WTC11 (cell line): ENCODE measurements around the gene HID1. TPM values are rescaled to one million over a fixed set of nuclear protein-coding genes. Genes with fewer than 3 reads are reported as not detected.

ENCODE experiments used
- ATAC-seq: fragments of 200-7000 bp; cut with Tn5 transposase; 2 replicates; pipeline ENCODE4 v1.10.0; 2021; ENCODE audit warnings: mild to moderate bottlenecking, moderate library complexity
- CTCF ChIA-PET: fragments of 300-600 bp; sonication (Branson Sonifier 250); formaldehyde crosslinking; loops from one replicate; lab custom pipeline; 2021; ENCODE audit warnings: antibody characterized with exemption; lab: Charles Lee
- POLR2A ChIA-PET: fragments of 350-600 bp; sonication (Branson Sonifier 250); formaldehyde crosslinking; loops from one replicate; lab custom pipeline; 2021; ENCODE audit warnings: antibody characterized with exemption; lab: Charles Lee
- DNase-seq: peaks from one replicate; pipeline ENCODE4 v3.0.0; 2021; ENCODE audit warnings: low spot score
- H3K27ac Mint-ChIP-seq: 2 replicates; pipeline ENCODE4 v1.8.0; 2021; ENCODE audit warnings: mixed read lengths
- H3K27me3 Mint-ChIP-seq: 2 replicates; pipeline ENCODE4 v1.8.0; 2021; ENCODE audit warnings: low read depth, mild to moderate bottlenecking, moderate library complexity, mixed read lengths
- H3K36me3 Mint-ChIP-seq: 2 replicates; pipeline ENCODE4 v1.8.0; 2021; ENCODE audit warnings: mixed read lengths
- H3K4me1 Mint-ChIP-seq: 2 replicates; pipeline ENCODE4 v1.8.0; 2022; ENCODE audit warnings: mixed read lengths
- H3K4me3 Mint-ChIP-seq: 2 replicates; pipeline ENCODE4 v1.8.0; 2021; ENCODE audit warnings: mild to moderate bottlenecking, moderate library complexity, mixed read lengths
- H3K9me3 Mint-ChIP-seq: 2 replicates; pipeline ENCODE4 v1.8.0; 2021; ENCODE audit warnings: mixed read lengths
- CBFB ChIP-seq: sonication (generic); formaldehyde crosslinking; IDR thresholded peaks from 2 replicates; pipeline ENCODE4 v1.8.1; 2022; ENCODE audit warnings: mild to moderate bottlenecking, low read depth, missing genetic modification reagents
- CREM ChIP-seq: sonication (generic); formaldehyde crosslinking; IDR thresholded peaks from 2 replicates; pipeline ENCODE4 v1.8.1; 2022; ENCODE audit warnings: mild to moderate bottlenecking, missing genetic modification reagents, moderate library complexity
- ELF4 ChIP-seq: sonication (generic); formaldehyde crosslinking; IDR thresholded peaks from 2 replicates; pipeline ENCODE4 v1.8.1; 2022; ENCODE audit warnings: low read depth, mild to moderate bottlenecking, moderate library complexity, missing genetic modification reagents
- ESRRA ChIP-seq: sonication (generic); formaldehyde crosslinking; IDR thresholded peaks from 2 replicates; pipeline ENCODE4 v1.8.1; 2022; ENCODE audit warnings: mild to moderate bottlenecking, missing genetic modification reagents, borderline replicate concordance
- GABPB1 ChIP-seq: sonication (generic); formaldehyde crosslinking; IDR thresholded peaks from 2 replicates; pipeline ENCODE4 v1.8.1; 2023; ENCODE audit warnings: mild to moderate bottlenecking, missing genetic modification reagents
- MXD4 ChIP-seq: fragments of 250-450 bp; sonication (Bioruptor Pico); IDR thresholded peaks from 2 replicates; pipeline ENCODE4 v1.8.0; 2021; ENCODE audit warnings: mild to moderate bottlenecking, moderate library complexity, borderline replicate concordance
- NFYB ChIP-seq: sonication (generic); formaldehyde crosslinking; conservative IDR thresholded peaks from 2 replicates; pipeline ENCODE4 v1.8.0; 2022; ENCODE audit warnings: low read depth, missing genetic modification reagents
- SP1 ChIP-seq: sonication (generic); formaldehyde crosslinking; conservative IDR thresholded peaks from 2 replicates; pipeline ENCODE4 v1.8.1; 2022; ENCODE audit warnings: missing genetic modification reagents
- TEAD1 ChIP-seq: sonication (generic); formaldehyde crosslinking; IDR thresholded peaks from 2 replicates; pipeline ENCODE4 v1.8.0; 2022; ENCODE audit warnings: mild to moderate bottlenecking, missing genetic modification reagents
- TP53 ChIP-seq: sonication (generic); formaldehyde crosslinking; IDR thresholded peaks from 2 replicates; pipeline ENCODE4 v1.8.1; 2023; ENCODE audit warnings: mild to moderate bottlenecking, missing genetic modification reagents
- ZNF138 ChIP-seq: sonication (generic); formaldehyde crosslinking; conservative IDR thresholded peaks from 2 replicates; pipeline ENCODE4 v1.8.1; 2022; ENCODE audit warnings: mild to moderate bottlenecking, moderate library complexity, missing genetic modification reagents
- total RNA-seq: library from RNA; stranded (reverse); gene quantifications from 3 replicates; pipeline ENCODE4 v1.2.3, GENCODE V29; 2021
- TF ChIP-seq, protein P1 (sequence below): sonication (generic); formaldehyde crosslinking; conservative IDR thresholded peaks from 2 replicates; pipeline ENCODE4 v1.8.1; 2022; ENCODE audit warnings: mild to moderate bottlenecking, missing genetic modification reagents
- TF ChIP-seq, protein P2 (sequence below): sonication (generic); formaldehyde crosslinking; IDR thresholded peaks from 2 replicates; pipeline ENCODE4 v1.8.0; 2022; ENCODE audit warnings: mild to moderate bottlenecking, missing genetic modification reagents
- TF ChIP-seq, protein P3 (sequence below): sonication (generic); formaldehyde crosslinking; IDR thresholded peaks from 2 replicates; pipeline ENCODE4 v1.8.0; 2022; ENCODE audit warnings: mild to moderate bottlenecking, missing genetic modification reagents
- TF ChIP-seq, protein P4 (sequence below): sonication (generic); formaldehyde crosslinking; IDR thresholded peaks from 2 replicates; pipeline ENCODE4 v1.8.0; 2023; ENCODE audit warnings: missing genetic modification reagents, mild to moderate bottlenecking, borderline replicate concordance
- TF ChIP-seq, protein P5 (sequence below): sonication (generic); formaldehyde crosslinking; IDR thresholded peaks from 2 replicates; pipeline ENCODE4 v1.8.1; 2022; ENCODE audit warnings: missing genetic modification reagents, borderline replicate concordance
- TF ChIP-seq, protein P6 (sequence below): sonication (generic); formaldehyde crosslinking; IDR thresholded peaks from 2 replicates; pipeline ENCODE4 v1.8.1; 2023; ENCODE audit warnings: mild to moderate bottlenecking, missing genetic modification reagents, moderate library complexity

Gene HID1
- total RNA-seq, 1 experiment from 2014 or later, result 16.7 TPM

DNA sequence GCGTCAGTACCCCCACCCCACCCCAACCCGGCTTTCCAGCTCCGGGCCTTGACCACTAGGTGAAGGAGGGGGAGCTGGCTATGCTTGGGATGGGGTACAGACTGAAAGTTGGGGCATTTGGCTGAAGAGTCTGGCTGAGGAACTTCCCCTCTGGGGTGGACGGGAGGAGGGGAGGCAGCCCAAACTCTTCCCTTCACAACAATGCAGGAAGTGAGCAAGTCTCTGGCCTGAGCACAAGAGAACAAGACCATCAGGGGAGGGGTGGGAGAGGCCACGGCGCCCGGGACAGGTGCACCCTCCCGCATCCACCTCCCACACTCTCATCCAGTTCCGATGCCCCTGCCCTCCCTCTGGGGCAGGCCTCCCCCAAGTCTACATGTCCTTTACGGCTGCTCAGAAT lies 55.1 kb downstream of the HID1 start:
- Mint-ChIP-seq H3K27me3 (peaks cover 29% of the 10 kb centered on the region), H3K36me3 (no peaks in the 10 kb centered on the region; the same call in 1 of the 2 replicates), H3K4me3 (no peak overlapping the region), H3K9me3 (peaks cover 13% of the 10 kb centered on the region), H3K4me1 (peaks cover 9% of the 10 kb centered on the region), H3K27ac (no peak overlapping the region)
- CTCF ChIA-PET, result interaction anchor here (0.6 to 2.7 kb wide), 3 partner anchors 40 to 549 kb away, joined by 5 to 14 read pairs (median 7); no protein-coding TSS in a partner anchor
- DNase-seq (peak; percentile 10), ATAC-seq (no peak)
- POLR2A ChIA-PET, result no interaction called here
- TF ChIP-seq, protein P1, sequence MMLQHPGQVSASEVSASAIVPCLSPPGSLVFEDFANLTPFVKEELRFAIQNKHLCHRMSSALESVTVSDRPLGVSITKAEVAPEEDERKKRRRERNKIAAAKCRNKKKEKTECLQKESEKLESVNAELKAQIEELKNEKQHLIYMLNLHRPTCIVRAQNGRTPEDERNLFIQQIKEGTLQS (CRISPR knock-in tag), result no peak
- TF ChIP-seq ZNF138 (CRISPR knock-in tag), result no peak
- no peak for TF ChIP-seq ELF4 (CRISPR knock-in tag)
- TF ChIP-seq, protein P2, sequence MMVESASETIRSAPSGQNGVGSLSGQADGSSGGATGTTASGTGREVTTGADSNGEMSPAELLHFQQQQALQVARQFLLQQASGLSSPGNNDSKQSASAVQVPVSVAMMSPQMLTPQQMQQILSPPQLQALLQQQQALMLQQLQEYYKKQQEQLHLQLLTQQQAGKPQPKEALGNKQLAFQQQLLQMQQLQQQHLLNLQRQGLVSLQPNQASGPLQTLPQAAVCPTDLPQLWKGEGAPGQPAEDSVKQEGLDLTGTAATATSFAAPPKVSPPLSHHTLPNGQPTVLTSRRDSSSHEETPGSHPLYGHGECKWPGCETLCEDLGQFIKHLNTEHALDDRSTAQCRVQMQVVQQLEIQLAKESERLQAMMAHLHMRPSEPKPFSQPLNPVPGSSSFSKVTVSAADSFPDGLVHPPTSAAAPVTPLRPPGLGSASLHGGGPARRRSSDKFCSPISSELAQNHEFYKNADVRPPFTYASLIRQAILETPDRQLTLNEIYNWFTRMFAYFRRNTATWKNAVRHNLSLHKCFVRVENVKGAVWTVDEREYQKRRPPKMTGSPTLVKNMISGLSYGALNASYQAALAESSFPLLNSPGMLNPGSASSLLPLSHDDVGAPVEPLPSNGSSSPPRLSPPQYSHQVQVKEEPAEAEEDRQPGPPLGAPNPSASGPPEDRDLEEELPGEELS (CRISPR knock-in tag), result no peak
- TF ChIP-seq, protein P3, sequence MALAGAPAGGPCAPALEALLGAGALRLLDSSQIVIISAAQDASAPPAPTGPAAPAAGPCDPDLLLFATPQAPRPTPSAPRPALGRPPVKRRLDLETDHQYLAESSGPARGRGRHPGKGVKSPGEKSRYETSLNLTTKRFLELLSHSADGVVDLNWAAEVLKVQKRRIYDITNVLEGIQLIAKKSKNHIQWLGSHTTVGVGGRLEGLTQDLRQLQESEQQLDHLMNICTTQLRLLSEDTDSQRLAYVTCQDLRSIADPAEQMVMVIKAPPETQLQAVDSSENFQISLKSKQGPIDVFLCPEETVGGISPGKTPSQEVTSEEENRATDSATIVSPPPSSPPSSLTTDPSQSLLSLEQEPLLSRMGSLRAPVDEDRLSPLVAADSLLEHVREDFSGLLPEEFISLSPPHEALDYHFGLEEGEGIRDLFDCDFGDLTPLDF, result no peak
- TF ChIP-seq, protein P4, sequence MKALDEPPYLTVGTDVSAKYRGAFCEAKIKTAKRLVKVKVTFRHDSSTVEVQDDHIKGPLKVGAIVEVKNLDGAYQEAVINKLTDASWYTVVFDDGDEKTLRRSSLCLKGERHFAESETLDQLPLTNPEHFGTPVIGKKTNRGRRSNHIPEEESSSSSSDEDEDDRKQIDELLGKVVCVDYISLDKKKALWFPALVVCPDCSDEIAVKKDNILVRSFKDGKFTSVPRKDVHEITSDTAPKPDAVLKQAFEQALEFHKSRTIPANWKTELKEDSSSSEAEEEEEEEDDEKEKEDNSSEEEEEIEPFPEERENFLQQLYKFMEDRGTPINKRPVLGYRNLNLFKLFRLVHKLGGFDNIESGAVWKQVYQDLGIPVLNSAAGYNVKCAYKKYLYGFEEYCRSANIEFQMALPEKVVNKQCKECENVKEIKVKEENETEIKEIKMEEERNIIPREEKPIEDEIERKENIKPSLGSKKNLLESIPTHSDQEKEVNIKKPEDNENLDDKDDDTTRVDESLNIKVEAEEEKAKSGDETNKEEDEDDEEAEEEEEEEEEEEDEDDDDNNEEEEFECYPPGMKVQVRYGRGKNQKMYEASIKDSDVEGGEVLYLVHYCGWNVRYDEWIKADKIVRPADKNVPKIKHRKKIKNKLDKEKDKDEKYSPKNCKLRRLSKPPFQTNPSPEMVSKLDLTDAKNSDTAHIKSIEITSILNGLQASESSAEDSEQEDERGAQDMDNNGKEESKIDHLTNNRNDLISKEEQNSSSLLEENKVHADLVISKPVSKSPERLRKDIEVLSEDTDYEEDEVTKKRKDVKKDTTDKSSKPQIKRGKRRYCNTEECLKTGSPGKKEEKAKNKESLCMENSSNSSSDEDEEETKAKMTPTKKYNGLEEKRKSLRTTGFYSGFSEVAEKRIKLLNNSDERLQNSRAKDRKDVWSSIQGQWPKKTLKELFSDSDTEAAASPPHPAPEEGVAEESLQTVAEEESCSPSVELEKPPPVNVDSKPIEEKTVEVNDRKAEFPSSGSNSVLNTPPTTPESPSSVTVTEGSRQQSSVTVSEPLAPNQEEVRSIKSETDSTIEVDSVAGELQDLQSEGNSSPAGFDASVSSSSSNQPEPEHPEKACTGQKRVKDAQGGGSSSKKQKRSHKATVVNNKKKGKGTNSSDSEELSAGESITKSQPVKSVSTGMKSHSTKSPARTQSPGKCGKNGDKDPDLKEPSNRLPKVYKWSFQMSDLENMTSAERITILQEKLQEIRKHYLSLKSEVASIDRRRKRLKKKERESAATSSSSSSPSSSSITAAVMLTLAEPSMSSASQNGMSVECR (CRISPR knock-in tag), result no peak
- TF ChIP-seq ESRRA (CRISPR knock-in tag), result no peak
- TF ChIP-seq CREM, result no peak
- TF ChIP-seq CBFB (CRISPR knock-in tag), result no peak
- TF ChIP-seq SP1 (CRISPR knock-in tag), result no peak
- TF ChIP-seq NFYB (CRISPR knock-in tag), result no peak
- no peak for TF ChIP-seq TEAD1 (CRISPR knock-in tag)
- no peak for TF ChIP-seq TP53 (CRISPR knock-in tag)
- no peak for TF ChIP-seq MXD4 (CRISPR knock-in tag)
- TF ChIP-seq GABPB1 (CRISPR knock-in tag), result no peak

DNA sequence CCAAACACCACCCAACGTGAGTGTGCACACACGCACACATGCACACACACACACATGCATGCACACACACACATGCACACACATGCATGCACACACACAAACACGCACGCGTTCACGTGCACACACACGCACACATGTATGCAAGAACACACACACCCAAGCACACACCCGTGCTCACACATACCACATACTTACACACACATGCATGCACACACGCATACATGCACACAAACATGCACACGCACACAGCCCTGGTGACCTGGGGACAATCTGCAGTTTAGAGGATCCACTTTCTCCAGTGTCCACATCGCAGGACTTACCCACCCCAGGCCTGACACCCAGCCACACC lies 55.7 kb downstream of the HID1 start:
- H3K4me3 Mint-ChIP-seq, result no peak overlapping the region
- POLR2A ChIA-PET, result interaction anchor here (0.9 kb wide), 1 partner anchor 95 kb away, joined by 3 read pairs; the partner anchor contains the start of gene MRPL58
- peak overlapping the region; percentile 44; the same call in 1 of the 2 replicates for H3K27ac Mint-ChIP-seq
- H3K4me1 Mint-ChIP-seq, result peaks cover 9% of the 10 kb centered on the region
- peaks cover 27% of the 10 kb centered on the region for H3K27me3 Mint-ChIP-seq
- CTCF ChIA-PET, result interaction anchor here (1.5 to 2.7 kb wide), 3 partner anchors 41 to 46 kb away, joined by 3 to 14 read pairs (median 7); no protein-coding TSS in a partner anchor
- TF ChIP-seq, protein P5, sequence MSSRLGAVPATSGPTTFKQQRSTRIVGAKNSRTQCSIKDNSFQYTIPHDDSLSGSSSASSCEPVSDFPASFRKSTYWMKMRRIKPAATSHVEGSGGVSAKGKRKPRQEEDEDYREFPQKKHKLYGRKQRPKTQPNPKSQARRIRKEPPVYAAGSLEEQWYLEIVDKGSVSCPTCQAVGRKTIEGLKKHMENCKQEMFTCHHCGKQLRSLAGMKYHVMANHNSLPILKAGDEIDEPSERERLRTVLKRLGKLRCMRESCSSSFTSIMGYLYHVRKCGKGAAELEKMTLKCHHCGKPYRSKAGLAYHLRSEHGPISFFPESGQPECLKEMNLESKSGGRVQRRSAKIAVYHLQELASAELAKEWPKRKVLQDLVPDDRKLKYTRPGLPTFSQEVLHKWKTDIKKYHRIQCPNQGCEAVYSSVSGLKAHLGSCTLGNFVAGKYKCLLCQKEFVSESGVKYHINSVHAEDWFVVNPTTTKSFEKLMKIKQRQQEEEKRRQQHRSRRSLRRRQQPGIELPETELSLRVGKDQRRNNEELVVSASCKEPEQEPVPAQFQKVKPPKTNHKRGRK (CRISPR knock-in tag), result no peak
- TF ChIP-seq, protein P6, sequence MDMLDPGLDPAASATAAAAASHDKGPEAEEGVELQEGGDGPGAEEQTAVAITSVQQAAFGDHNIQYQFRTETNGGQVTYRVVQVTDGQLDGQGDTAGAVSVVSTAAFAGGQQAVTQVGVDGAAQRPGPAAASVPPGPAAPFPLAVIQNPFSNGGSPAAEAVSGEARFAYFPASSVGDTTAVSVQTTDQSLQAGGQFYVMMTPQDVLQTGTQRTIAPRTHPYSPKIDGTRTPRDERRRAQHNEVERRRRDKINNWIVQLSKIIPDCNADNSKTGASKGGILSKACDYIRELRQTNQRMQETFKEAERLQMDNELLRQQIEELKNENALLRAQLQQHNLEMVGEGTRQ (CRISPR knock-in tag), result no peak
- DNase-seq (no peak), ATAC-seq (no peak)
- peaks cover 15% of the 10 kb centered on the region for H3K9me3 Mint-ChIP-seq
- H3K36me3 Mint-ChIP-seq, result no peaks in the 10 kb centered on the region; the same call in 1 of the 2 replicates
